DMS53 (cell line): ENCODE measurements around the gene RUVBL2.

Source experiments
- DNase-seq: peaks from one replicate; lab custom pipeline; 2025; lab: John Stamatoyannopoulos, UW

The RUVBL2 gene

GRCh38 chr19:48964205-48965039, 29.3 kb upstream of the RUVBL2 start:
- DNase-seq, result peak; percentile 58

GRCh38 chr19:48965040-48965805, 28.5 kb upstream of the RUVBL2 start, which contains the start of gene FTL:
Gene FTL (plus strand): TSS chr19:48965309. CDS start chr19:48965508, 199 bp downstream.
- peak; percentile 97 for DNase-seq

- DNase-seq, result peak; percentile 94
These were observed 27.7 kb upstream of the RUVBL2 start for GRCh38 chr19:48965806-48966540.

- DNase-seq, result peak; percentile 23
These were observed 26.9 kb upstream of the RUVBL2 start for GRCh38 chr19:48966541-48967345.

GRCh38 chr19:48967346-48968178, 26.1 kb upstream of the RUVBL2 start:
- peak; percentile 40 for DNase-seq

- peak; percentile 45 for DNase-seq
These were observed 25.5 kb upstream of the RUVBL2 start for GRCh38 chr19:48968179-48968661.

- no peak for DNase-seq
These were observed 24.9 kb upstream of the RUVBL2 start for GRCh38 chr19:48968813-48969218.

GRCh38 chr19:48969276-48970138, 24.2 kb upstream of the RUVBL2 start:
- DNase-seq, result peak; percentile 35

- DNase-seq, result no peak
These were observed 23.4 kb upstream of the RUVBL2 start for GRCh38 chr19:48970139-48970766.

GRCh38 chr19:48970923-48971395, 22.7 kb upstream of the RUVBL2 start:
- DNase-seq, result peak; percentile 92

- peak; percentile 55 for DNase-seq
These were observed 17.5 kb upstream of the RUVBL2 start for GRCh38 chr19:48975947-48976847.

- no peak for DNase-seq
These were observed 16.6 kb upstream of the RUVBL2 start for GRCh38 chr19:48977061-48977460.

- peak; percentile 43 for DNase-seq
These were observed 11.4 kb upstream of the RUVBL2 start for GRCh38 chr19:48982280-48982679.

- no peak for DNase-seq
These were observed 8.0 kb upstream of the RUVBL2 start for GRCh38 chr19:48985711-48986110.

- no peak for DNase-seq
These were observed 7.5 kb upstream of the RUVBL2 start for GRCh38 chr19:48986211-48986610.

- no peak for DNase-seq
These were observed 6.4 kb upstream of the RUVBL2 start for GRCh38 chr19:48987323-48987722.

- DNase-seq, result no peak
These were observed 5.4 kb upstream of the RUVBL2 start for GRCh38 chr19:48988286-48988685.

- DNase-seq, result no peak
These were observed 4.8 kb upstream of the RUVBL2 start for GRCh38 chr19:48988860-48989259.
